GM12891 (cell line): ENCODE data around the gene ARL14EPL.

Source experiments
- POLR2A ChIP-seq: IDR thresholded peaks from 2 replicates; pipeline ENCODE4 v1.6.1; 2011; ENCODE audit warnings: low read depth, low read length, control low read depth
- POLR2AphosphoS5 ChIP-seq: IDR thresholded peaks from 2 replicates; pipeline ENCODE4 v1.6.1; 2011; ENCODE audit warnings: low read depth, low read length, control low read depth
- TAF1 ChIP-seq: IDR thresholded peaks from 2 replicates; pipeline ENCODE4 v1.6.1; 2011; ENCODE audit warnings: low read depth, low read length, control low read depth

- TF ChIP-seq TAF1 (no peak), POLR2A (no peak), POLR2AphosphoS5 (no peak)
Observed at GRCh38 chr5:116084287-116084691, 52.0 kb downstream of the ARL14EPL start.
